GM12865 (cell line): ENCODE results near the gene CATSPERZ.

ENCODE experiments used
- DNase-seq: peaks from one replicate; pipeline ENCODE4 v3.0.0; 2010; ENCODE audit warnings: low read depth
- H3K4me3 ChIP-seq: 2 replicates; pipeline ENCODE4 v1.5.1; 2011; ENCODE audit warnings: mild to moderate bottlenecking, low read depth, low read length, control low read depth
- TF ChIP-seq, protein P1 (sequence below): IDR thresholded peaks from 2 replicates; pipeline ENCODE4 v1.5.1; 2011; ENCODE audit warnings: low read length, control low read depth, low read depth, inconsistent platforms; ENCODE audit not compliant: insufficient read depth; ENCODE audit errors: missing control alignments

CATSPERZ gene

DNA sequence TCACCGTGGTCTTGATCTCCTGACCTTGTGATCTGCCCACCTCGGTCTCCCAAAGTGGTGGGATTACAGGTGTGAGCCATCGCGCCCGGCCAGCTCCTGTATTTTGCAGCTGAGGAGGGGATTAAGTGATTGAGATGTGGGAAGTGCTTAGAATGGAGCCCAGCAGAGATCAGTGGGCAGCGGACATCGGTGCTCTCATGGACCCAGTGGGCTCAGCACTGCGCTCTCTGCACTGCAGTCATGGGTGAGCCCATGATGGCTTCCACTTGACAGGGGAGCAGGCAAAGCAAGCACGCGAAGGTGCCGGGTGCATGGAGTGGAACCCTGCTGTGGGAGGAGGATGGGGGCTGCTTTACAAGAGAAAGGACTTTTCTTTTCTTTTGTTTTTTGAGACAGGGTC is 30.7 kb downstream of the CATSPERZ start:
- no peak for DNase-seq
- H3K4me3 ChIP-seq, result no peak overlapping the region
- TF ChIP-seq, protein P1, sequence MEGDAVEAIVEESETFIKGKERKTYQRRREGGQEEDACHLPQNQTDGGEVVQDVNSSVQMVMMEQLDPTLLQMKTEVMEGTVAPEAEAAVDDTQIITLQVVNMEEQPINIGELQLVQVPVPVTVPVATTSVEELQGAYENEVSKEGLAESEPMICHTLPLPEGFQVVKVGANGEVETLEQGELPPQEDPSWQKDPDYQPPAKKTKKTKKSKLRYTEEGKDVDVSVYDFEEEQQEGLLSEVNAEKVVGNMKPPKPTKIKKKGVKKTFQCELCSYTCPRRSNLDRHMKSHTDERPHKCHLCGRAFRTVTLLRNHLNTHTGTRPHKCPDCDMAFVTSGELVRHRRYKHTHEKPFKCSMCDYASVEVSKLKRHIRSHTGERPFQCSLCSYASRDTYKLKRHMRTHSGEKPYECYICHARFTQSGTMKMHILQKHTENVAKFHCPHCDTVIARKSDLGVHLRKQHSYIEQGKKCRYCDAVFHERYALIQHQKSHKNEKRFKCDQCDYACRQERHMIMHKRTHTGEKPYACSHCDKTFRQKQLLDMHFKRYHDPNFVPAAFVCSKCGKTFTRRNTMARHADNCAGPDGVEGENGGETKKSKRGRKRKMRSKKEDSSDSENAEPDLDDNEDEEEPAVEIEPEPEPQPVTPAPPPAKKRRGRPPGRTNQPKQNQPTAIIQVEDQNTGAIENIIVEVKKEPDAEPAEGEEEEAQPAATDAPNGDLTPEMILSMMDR, result no peak

GRCh38 chr11:64331569-64332371 is 31.6 kb downstream of the CATSPERZ start:
- no peak overlapping the region for H3K4me3 ChIP-seq
- TF ChIP-seq, protein P1, result peak; percentile 87
- peak; percentile 95 for DNase-seq

GRCh38 chr11:64333556-64333955 is 33.4 kb downstream of the CATSPERZ start:
- TF ChIP-seq, protein P1, result no peak
- H3K4me3 ChIP-seq, result no peak overlapping the region
- DNase-seq, result no peak

- TF ChIP-seq, protein P1, result no peak
- peak; percentile 94 for DNase-seq
- H3K4me3 ChIP-seq, result no peak overlapping the region
Measured at GRCh38 chr11:64334764-64335735, 34.9 kb downstream of the CATSPERZ start.

- no peak for DNase-seq
- no peak overlapping the region for H3K4me3 ChIP-seq
- TF ChIP-seq, protein P1, result no peak
Measured at GRCh38 chr11:64337538-64338249, 37.5 kb downstream of the CATSPERZ start.

DNA sequence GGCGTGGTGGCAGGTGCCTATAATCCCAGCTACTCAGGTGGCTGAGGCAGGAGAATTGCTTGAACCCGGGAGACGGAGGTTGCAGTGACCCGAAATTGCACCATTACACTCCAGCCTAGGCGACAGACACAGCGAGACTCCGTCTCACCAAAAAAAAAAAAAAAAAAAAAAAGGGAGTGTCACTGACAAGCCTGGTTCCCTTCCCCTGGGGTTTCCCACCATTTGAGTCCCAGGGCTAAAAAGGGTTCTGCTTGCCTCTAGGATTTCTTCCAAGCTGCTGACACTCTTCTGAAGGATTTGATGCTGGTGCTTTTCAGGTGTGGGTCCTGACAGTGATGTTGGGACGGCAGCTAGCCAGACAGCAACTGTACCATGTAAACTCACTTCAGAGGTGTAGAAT is 38.6 kb downstream of the CATSPERZ start:
- H3K4me3 ChIP-seq, result peak overlapping the region; percentile 77
- DNase-seq, result no peak
- TF ChIP-seq, protein P1, result no peak
